GM21360 (cell line): Measurements from ENCODE around the gene MGLL.

Source experiments
- ATAC-seq: cut with Tn5 transposase; IDR thresholded peaks from one replicate; pipeline ENCODE4 v1.9.1; 2021; ENCODE audit warnings: mild to moderate bottlenecking, moderate library complexity; ENCODE audit not compliant: unreplicated experiment

The MGLL gene

DNA sequence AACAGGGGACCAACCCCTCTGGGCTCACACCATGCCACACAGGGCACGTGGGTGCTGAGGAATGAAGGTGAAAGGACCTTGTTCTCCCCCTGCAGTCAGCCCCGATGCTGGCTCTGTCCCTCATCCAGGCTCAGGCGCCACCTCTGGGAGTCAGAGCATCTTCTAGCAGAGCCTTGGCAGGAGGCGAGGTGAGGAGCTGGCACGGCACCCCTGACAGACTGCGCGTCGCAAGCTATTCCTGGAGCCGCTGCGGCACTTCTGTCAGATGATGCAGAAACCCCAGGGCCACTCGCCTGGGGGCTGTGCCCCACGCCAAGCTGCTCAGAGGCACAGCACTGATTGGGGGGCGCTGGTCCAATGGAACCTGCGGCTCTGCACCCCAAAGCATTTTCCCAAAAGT is 62.0 kb downstream of the MGLL start:
- no peak for ATAC-seq

DNA sequence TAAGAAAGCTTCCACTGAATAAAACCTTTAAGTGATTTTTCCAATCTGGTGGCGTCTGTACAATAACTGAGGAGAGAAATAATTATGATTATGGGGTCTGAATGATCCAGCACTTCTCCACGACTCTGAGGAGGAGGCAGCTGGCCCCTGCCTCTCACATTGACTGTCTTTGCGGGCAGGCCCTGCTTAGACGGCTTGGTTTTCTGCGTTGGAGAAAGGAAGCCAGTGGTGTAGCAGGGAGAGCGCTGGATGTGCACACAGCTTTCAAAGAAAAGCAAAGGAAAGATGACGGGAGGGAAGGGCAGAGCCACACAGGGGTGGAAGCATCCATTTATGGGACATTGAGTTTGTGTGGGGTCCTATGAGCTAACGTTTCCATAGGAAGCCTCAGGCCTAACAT is 62.5 kb downstream of the MGLL start:
- no peak for ATAC-seq

DNA sequence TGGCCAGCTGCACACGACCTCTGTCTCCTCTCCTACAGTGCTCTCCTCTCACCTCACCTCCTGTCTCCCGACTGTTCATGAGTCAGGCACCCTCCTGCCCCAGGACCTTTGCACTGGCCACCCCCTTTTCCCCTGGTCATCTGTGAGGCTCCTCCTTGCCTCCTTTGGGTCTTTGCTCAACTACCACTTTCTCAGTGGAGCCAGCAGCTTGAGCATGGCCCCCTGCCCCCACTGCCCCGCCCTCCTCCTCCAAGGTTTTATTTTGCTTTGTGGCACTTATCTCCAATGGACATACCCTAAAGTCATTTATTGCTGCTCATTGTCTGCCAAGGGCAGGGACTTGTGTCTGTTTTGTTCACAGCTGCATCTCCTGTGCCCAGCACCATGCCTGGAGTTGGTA is 64.3 kb downstream of the MGLL start:
- no peak for ATAC-seq

DNA sequence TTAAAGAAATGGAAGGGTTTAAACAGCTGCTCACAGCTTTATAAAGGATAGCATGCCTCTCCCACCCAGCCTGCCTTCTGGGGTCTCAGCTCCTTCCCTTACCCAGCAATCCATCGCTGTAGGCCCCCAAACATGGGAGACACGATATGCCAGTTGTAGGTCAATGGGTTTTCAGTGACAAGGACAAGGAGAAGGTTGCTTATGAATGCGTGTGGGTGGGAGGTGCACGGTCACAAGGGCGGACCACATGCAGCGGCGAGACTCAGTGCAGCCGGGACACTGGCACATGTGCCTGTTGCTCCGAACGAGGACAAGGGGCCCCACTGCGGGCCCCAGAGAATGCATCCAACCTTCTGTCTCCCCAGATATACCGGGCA is 67.0 kb downstream of the MGLL start:
- ATAC-seq = no peak

DNA sequence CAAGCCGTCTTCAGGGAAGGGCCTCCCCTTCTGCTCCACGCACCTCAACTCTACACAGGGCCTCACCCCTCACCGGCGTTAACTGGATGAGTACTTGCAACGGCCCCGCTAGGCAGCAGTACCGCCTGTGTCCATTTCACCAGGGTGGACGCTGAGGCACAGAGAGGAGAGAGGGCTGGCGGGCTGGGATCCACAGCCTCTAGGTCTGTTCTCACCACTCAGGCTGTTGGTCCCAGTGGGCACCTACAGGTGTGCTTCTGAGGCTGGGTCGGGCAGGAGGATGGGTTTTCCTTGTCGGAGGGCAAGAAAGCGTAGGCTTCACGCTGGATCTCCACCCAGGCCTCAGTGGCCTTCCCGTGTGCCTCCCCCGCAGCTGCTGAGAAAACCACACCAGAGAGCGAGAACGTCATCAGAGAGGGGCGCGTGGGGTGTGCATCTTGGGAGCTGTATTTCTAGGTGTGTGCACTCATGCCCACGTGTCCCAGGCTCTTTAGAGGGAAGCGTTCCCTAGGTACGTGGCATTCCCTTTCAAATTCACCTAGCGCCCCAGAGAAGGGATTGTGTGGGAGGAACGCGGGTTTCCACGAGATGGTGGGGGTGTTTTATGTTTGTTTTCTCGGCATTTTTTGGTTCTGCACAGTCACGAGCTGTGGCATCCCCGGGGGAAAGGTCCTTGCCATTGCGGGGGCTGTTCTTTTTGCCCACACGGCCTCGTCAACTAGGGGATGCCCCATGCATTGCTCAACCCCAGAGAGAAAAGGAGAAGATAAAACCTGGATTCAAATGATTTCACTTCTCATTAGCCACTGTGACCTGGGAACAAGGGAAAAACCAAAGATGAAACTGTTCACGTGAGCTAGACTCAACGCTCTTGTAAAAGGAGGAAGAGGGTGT is 67.7 kb downstream of the MGLL start:
- no peak for ATAC-seq

DNA sequence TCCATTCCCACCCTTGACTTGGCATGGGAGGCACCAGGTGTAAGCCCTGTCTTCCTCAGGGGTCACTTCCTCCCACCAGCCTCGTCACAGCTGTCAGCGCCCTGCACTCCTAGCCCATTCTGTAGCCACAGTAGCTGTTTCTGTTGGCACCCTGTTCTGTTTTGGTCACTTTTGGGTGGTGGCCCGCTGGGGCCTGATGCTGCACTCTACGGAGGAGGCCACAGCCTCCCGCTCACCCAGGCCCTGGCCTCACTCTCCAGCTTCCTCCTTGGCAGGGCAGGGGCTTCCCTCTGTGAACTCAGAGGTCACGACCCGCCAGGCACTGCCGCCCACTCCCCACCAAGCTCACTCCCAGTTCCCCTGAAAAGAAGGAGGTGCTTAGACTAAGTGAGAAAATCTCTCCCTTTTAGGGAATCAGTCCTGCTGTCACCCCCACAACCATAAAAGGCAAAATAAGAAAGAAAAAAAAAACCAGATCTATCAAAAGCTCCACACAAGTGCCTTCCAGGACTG is 68.4 kb downstream of the MGLL start:
- ATAC-seq = no peak

DNA sequence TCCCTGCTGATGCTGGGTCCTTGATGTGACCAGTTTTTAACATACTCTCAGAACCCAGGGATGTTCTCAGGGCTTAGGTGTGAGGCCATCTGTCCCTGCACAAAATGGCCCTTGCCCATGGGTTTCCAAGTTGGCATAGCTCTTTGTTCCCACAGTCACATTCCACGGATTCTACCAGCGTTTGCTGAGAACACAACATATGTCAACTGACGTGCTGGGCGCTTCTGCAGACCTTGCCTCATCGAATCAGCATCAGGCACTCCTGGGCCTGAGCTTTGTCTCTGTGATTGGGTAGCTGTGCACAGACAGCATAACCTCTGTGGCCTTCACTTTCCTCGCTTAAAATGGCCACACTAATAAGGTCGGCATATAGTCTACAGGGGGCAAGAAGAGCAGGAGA is 69.0 kb downstream of the MGLL start:
- ATAC-seq = no peak

DNA sequence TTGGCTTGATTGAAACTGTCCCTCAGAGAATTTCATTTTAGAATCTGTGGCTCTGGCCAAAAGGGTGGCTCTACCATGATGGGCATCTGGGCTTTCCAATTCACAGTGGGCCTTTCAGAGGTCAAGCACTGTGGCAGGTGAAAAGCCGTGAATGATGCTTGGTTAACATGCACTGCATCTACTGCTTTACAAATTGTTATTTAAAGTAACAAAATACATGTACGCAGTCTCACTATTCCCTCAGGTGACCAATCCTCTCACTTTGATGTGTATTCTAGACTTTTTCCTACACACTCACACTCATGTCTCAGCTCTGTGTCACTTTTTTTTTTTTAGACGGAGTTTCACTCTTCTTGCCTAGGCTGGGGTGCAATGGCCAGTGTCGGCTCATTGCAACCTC is 70.5 kb downstream of the MGLL start:
- ATAC-seq = no peak

DNA sequence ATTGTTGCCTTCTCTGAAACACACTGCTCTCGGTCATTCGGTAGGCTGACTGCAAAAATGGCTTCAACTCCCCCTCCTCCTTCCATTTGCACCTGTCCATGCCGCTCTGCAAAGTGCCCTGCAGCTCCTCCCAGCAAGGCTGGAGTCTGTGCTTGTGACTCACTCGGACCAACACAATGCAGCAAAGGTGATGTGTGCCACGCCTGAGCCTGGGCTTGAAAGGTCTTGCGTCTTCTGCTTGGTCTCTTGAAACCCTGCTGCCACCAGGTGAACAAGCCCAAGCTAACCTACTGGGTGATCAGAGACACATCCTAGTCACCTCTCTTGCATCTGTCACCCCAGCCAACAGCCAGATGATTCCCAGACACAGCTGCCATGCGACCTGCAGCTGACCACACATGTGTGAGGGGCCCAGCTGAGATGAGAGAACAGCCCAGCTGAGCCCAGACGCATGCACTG is 71.1 kb downstream of the MGLL start:
- no peak for ATAC-seq

DNA sequence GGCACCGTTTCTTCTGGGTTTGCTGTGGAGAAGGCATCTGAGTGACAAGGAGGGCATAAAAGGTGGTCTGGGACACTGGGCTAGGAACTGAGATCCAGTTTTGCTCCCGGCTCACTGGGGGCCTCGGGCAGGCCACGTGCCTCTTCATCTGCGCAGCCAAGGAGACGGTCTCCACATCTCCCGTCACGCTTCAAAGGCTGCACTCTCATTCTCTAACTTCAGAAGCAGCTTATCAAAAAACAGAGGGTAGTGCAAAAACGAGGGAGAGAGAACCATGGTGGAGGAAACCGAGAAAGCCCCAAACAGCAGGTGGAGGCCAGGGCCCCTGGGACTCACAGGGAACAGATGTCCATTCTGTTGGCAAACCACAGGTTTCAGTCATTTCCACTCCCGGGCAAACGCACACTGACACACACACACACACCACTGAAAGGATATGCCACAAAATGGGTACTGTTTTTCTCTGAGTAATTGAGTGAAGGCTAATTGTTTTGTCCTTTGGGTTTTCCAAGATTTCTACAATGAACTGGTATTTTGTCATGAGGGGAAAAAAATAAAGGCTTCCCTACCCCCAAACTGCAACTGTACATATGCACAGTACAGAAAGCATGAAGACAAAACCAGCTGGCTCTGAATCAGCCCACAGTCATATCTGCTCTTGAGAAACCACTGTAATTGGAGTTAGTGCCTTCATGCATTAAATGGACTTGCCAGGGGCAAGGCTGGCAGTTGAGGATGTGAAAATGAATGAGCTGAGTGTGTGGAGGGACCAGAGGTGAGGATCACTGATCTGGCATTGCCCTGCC is 71.9 kb downstream of the MGLL start:
- ATAC-seq = no peak

DNA sequence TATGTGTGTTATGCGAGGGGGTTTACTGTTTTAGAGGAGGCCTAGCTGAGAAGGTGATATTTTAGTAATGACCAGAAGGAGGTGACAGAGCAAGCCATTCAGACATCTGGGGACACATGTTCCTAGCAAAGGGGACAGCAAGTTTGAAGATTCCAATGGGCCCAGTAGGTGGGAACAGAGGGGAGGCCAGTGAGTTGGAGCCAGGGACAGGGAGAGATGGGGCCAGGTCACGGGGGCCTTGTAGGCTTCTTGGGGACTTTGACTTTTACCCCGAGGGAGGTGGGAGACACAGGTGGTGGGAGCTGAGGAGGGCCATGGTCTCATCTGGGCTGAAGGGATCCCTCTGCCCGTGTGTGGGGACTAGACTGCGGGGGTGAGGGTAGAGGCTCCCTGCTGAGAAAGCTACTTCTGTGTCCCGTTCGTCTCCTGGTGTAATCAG is 72.5 kb downstream of the MGLL start:
- ATAC-seq = no peak

DNA sequence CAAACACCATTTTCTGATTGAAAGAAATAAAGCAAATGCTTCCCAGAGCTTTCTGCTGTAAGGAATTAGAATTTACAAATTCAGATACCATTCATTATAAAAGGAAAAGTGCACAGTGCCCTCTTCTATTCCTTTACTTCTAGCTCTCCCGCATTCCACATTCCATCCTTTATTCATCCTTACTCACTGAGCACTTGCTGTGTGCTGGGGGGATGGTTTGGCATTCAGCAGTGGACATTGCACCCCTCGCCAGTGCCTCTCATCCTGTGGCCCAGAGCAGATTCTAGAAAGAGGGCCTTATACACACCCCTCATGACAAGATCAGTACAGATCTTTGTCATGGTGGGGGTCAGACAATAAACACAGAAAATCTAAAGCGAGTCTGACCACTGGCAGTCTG is 73.0 kb downstream of the MGLL start:
- ATAC-seq = no peak

DNA sequence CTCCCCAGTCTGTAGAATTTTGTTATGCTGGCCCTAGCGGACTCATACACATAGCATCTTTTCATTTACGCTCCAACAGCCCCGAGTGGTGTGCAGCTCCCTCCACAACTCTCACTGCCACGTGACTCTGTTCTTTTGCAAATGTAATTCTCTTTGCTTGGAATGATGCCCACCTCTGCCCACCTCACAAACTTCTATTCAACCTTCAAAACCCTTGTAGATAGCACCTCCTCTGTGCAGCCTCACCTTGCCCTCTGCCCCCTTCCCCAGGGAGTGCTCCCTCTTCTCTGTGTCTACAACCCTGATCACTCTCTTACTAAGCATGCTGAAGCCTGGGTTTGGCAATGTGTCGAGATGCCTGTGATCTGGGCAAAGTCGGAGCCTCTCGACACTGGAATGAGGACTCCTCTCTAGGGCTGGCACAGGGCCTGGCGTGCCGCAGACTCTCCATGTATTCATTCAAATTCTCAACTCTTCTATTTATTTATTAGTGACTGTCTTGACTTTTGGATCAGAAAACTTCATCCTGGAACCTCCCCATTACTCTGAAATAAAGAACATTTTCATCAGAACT is 73.5 kb downstream of the MGLL start:
- no peak for ATAC-seq

DNA sequence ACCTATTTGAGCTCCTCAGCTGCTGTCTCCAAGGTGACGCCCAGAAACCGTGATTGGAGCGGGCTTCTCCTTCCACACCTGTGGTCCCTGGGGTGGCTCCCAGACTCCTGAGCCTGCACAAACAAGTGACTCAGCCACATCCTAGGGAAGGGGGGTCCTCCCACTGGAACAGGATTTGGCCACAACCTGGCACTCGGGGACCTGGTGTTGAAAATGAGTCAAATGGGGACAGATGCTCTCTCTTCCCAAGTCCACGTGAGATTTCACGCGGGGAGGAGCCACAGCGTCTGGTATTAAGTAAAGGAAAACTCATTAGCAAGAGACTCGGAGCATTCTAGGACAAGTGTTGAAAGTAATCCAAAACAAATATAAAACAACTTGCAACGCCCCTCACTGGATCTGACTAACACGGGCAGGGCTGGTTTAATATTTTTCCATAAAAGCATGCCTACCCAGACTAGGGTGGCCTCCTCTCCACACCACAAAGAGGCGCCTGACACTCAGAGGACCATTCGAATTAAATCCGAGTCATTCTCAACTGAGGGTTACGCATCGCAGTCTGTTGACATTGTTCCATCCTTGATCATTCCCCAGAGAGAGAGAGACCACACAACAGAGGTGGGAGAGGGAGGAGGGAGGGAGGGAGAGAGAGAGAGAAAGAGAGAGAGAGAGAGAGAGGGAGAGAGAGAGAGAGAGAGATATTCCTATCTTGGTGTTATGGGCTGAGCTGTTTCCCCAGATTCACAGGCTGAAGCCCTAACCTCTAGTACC is 74.4 kb downstream of the MGLL start:
- no peak for ATAC-seq

DNA sequence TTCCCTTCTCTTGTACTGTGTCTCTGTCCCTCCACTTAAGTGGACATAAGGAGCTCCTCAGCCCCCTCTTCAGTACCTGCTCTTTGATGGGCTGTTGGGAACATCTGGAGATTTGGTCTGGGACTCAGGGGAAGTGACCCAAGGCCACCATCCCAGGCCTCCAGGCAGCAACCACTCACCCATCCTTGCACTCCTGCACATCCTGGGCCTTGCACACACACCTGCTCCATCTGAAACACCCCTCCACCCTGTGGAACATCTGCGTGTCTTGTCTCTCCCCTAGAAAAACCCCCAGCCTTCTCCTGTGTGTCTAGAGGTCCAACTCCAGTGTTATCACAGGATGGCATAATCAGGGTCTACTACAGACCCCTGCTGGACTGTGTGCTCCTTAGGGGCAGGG is 75.2 kb downstream of the MGLL start:
- ATAC-seq = no peak

DNA sequence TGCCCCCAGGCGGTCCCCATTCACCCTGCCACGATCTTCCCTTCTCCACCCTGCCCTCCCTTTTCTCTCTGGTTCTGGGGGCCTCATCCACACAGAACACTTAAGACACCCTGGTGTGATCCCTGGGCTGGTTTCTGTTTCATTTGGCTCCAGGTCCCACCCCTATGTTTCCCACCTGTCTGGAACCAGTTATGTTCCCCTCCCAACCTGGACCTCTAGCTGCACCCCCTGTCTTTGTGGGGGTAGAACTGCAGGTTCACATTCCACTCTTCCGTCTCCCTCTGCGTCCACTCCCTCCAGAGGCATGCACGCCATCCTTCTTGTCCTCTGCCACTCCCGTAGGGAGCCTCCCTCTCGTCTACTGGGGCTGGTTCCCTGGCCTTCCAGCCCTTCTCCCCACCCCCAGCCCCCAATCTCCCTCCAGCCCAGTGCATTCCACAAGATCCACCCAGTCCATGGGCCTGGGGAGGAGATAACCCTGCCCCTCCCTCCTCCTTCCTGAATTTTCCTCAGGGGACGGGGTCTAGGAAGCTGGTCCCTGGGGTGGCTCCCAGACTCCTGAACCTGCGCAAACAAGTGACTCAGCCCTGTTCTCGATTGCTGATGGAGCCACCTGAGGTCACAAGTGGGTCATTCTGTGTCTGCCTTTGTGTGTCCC is 75.8 kb downstream of the MGLL start:
- no peak for ATAC-seq

DNA sequence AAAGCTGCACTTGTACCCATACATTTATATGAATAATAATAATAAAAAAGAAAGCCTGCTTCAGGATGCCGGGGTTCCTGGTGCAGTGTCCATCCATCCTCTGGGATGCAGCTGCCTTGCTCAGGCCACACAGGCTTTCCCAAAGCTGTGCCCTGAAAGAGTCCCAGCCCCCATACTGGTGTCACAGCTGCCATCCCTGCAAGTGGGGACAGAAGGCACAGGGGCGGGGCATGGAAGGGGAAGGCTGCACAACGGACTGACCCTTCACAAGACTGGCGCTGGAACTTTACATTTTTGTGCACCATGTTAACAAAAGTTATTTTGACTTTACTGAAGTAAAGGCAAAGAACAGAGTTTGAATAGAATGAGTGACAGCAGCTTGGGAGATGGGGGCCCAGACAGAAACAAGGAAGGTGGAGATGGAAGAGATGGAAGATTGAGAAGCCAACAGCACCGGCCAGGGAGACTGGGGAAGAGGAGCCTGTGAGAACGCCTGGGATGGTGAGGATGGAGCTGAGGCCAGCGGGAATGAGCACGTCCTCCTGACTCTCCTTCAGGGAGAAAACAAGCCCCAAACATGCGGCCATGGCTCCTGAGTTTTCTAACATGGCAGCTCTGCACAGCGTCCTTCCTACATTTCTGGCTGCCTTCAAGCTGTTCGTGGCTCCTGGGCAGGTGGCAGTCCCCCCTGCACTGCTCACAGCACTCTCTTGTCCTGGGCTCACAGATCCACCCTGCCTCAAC is 76.5 kb downstream of the MGLL start:
- ATAC-seq = no peak

DNA sequence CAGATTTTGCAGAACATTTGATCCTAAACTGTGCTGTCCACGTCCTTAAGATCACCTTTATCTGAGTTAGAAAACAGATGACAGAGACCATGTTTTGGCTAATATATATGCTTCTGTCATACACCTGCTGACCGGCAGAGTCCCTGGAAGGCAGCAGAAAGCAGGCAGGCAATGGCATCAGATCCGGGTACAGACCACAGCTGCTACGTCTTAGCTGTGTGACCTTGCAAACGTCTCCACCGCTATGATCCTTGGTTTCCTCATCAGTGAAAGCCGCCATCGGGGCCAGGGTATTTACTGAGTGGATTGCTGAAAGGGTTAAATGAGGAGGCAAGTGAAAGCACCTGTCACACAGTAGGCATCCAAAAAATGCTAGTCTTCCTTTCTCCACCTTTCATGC is 77.4 kb downstream of the MGLL start:
- ATAC-seq = no peak

DNA sequence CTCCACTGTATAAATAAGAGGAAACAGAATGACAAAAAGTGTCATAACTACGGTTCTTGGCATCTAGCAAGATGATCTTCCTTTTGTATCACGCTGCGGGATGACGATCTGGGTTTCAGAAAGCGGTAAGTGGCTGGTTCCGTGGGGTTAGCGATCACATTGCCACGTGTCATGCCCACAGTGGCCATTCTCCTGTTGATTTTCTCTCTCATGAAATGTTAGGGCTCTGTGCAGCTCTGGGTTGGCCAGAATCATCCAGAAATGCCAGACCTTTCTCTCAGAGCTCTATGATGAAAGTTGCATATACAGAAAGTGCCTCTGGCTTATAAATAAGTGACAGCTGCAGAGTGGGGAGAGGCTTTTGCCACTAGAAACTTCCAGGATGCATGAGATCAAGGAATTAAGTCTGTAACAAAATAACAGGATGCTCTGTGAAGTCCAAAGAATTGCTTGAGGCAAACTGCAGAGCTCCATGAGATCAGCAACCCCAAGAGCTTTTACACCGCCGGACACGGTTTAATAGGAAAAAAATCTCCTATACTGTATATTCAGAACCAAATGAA is 78.0 kb downstream of the MGLL start:
- no peak for ATAC-seq
